Body of pancreas (tissue), 4 donors: Measurements from ENCODE around the gene ASPG. TPM values are rescaled to one million over a fixed set of nuclear protein-coding genes. Genes with fewer than 3 reads are reported as not detected.

Experiments
- ATAC-seq: fragments of 150-250 bp; one replicate; pipeline ENCODE4 v1.9.1; 2016
- DNase-seq, 4 donors: peaks; one replicate each; pipeline ENCODE4 v3.0.0-alpha.2; 2019
- H3K27ac ChIP-seq, 4 donors: fragments of 200-600 bp; sonication (generic); 1 replicate in 3 of 4; 2 replicates in 1 of 4; pipeline versions ENCODE4 v1.5.1 to v1.6.1; 2016 to 2019; ENCODE audit warnings: mild to moderate bottlenecking in 1 of 4, mixed read lengths in 1 of 4, moderate library complexity in 1 of 4
- H3K27me3 ChIP-seq, 2 donors: fragments of 200-600 bp; sonication (generic); one replicate each; pipeline ENCODE4 v1.6.0; 2016; ENCODE audit warnings: mild to moderate bottlenecking in 1 of 2
- H3K36me3 ChIP-seq, 2 donors: fragments of 200-600 bp; sonication (generic); replicated peaks in 1 of 2; 2 replicates each; pipeline ENCODE4 v1.5.1; 2016; ENCODE audit warnings: low read depth in 2 of 2; ENCODE audit not compliant: insufficient read depth in 1 of 2
- H3K4me1 ChIP-seq: fragments of 200-600 bp; sonication (generic); one replicate; pipeline ENCODE4 v1.6.0; 2016
- H3K4me3 ChIP-seq, 2 donors: fragments of 200-600 bp; sonication (generic); 1 replicate in 1 of 2; 2 replicates in 1 of 2; pipeline ENCODE4 v1.5.1; 2016 to 2019
- H3K9me3 ChIP-seq, 3 donors: fragments of 200-600 bp; sonication (generic); 1 replicate in 2 of 3; 2 replicates in 1 of 3; pipeline ENCODE4 v1.5.1; 2016
- CTCF ChIP-seq, 7 experiments: fragments of 450-650 bp in 4 of 7; fragments of 200-600 bp in 3 of 7; sonication (generic) in 3 of 7; IDR thresholded peaks; one replicate each; pipeline ENCODE4 v1.5.1; 2016 to 2019; ENCODE audit warnings: antibody characterized with exemption in 7 of 7
- POLR2A ChIP-seq, 3 donors: fragments of 450-650 bp; IDR thresholded peaks; one replicate each; pipeline ENCODE4 v1.6.1; 2016; ENCODE audit warnings: antibody characterized with exemption in 3 of 3, mild to moderate bottlenecking in 2 of 3
- WGBS, 2 donors: methylation state at CpG; one replicate each; pipeline ENCODE4 v1.1.5; 2017; 5-methylcytosine and 5-hydroxymethylcytosine counted together
- intact Hi-C: fragments of 100-400 bp; cut with DNase I; formaldehyde crosslinking; loops from one replicate; pipeline ENCODE4 v1.15.1; 2023
- total RNA-seq, 2 donors: library from RNA; depleted of rRNA; stranded (reverse); fragments of >200 nt; gene quantifications; one replicate each; pipeline ENCODE4 v1.1.0, GENCODE V29; 2016

Gene ASPG
- total RNA-seq, 2 donors from 2014 or later, result 0.52 to 0.99 TPM

- H3K9me3 ChIP-seq, result no peaks in the 10 kb centered on the region
- TF ChIP-seq POLR2A (IDR thresholded peaks at IDR 0.05) (no peak), CTCF (IDR thresholded peaks at IDR 0.05) (no peak)
- intact Hi-C loops, result no loop called here
- no peak overlapping the region for H3K4me3 ChIP-seq
- H3K4me1 ChIP-seq, result no peaks in the 10 kb centered on the region
- DNase-seq (no peak), ATAC-seq (no peak)
- no peak overlapping the region for H3K27ac ChIP-seq
- no peaks in the 10 kb centered on the region for H3K36me3 ChIP-seq
- H3K27me3 ChIP-seq, result no peaks in the 10 kb centered on the region
- 75 to 76% methylated on average over 3 of the region's 3 CpGs for WGBS, 2 donors
These were observed 12.9 kb upstream of the ASPG start for GRCh38 chr14:104072586-104072985.

GRCh38 chr14:104073764-104074163, 11.7 kb upstream of the ASPG start:
- Histone ChIP-seq H3K9me3 (no peaks in the 10 kb centered on the region), H3K27ac (no peak overlapping the region), H3K27me3 (no peaks in the 10 kb centered on the region), H3K36me3 (no peaks in the 10 kb centered on the region), H3K4me3 (no peak overlapping the region), H3K4me1 (no peaks in the 10 kb centered on the region)
- TF ChIP-seq POLR2A (IDR thresholded peaks at IDR 0.05) (no peak), CTCF (IDR thresholded peaks at IDR 0.05) (no peak)
- intact Hi-C loops, result no loop called here
- DNase-seq (no peak), ATAC-seq (no peak)
- WGBS, 2 donors, result 61 to 70% methylated on average over 4 of the region's 4 CpGs

GRCh38 chr14:104075530-104076151, 9.9 kb upstream of the ASPG start:
- 29 to 36% methylated on average over 6 of the region's 6 CpGs for WGBS, 2 donors
- peak in 1 of 7 experiments; percentile 7 for TF ChIP-seq CTCF (IDR thresholded peaks at IDR 0.05)
- TF ChIP-seq POLR2A (IDR thresholded peaks at IDR 0.05), result no peak
- Histone ChIP-seq H3K36me3 (no peaks in the 10 kb centered on the region), H3K9me3 (no peaks in the 10 kb centered on the region), H3K27ac (no peak overlapping the region), H3K4me1 (no peaks in the 10 kb centered on the region), H3K27me3 (no peaks in the 10 kb centered on the region), H3K4me3 (no peak overlapping the region)
- intact Hi-C loops, result loop anchor here (5.0 kb wide), 1 partner anchor 57 kb away; no protein-coding TSS in a partner anchor
- DNase-seq, result no peak
- no peak for ATAC-seq

GRCh38 chr14:104076743-104077142, 8.8 kb upstream of the ASPG start:
- 64 to 69% methylated on average over 5 of the region's 5 CpGs for WGBS, 2 donors
- no peak for TF ChIP-seq CTCF (IDR thresholded peaks at IDR 0.05)
- H3K27me3 ChIP-seq, result no peaks in the 10 kb centered on the region

GRCh38 chr14:104078031-104078455, 7.5 kb upstream of the ASPG start:
- Histone ChIP-seq H3K4me3 (no peak overlapping the region), H3K4me1 (peaks cover 8% of the 10 kb centered on the region), H3K27me3 (no peaks in the 10 kb centered on the region), H3K9me3 (no peaks in the 10 kb centered on the region), H3K36me3 (no peaks in the 10 kb centered on the region), H3K27ac (no peak overlapping the region)
- WGBS, 2 donors, result 1% methylated on average over 7 of the region's 7 CpGs
- DNase-seq, result peak; percentile 91 to 94 (median 94)
- ATAC-seq, result peak; percentile 97
- intact Hi-C loops, result loop anchor here (5.0 kb wide), 1 partner anchor 54 kb away; no protein-coding TSS in a partner anchor
- peak; percentile 99 to 100 (median 100) for TF ChIP-seq CTCF (IDR thresholded peaks at IDR 0.05)
- TF ChIP-seq POLR2A (IDR thresholded peaks at IDR 0.05), result no peak

More at GRCh38 chr14:104076743-104077142, 8.8 kb upstream of the ASPG start:
- DNase-seq (no peak), ATAC-seq (no peak)
- no peak overlapping the region for H3K4me3 ChIP-seq
- intact Hi-C loops, result loop anchor here (5.0 kb wide), 1 partner anchor 56 kb away; no protein-coding TSS in a partner anchor
- H3K36me3 ChIP-seq, result no peaks in the 10 kb centered on the region
- no peaks in the 10 kb centered on the region for H3K9me3 ChIP-seq
- no peaks in the 10 kb centered on the region for H3K4me1 ChIP-seq
- H3K27ac ChIP-seq, result no peak overlapping the region
